KOPT-K1 (cell line): Measurements from ENCODE around the gene EMD.
"Not testable (repeated sequence)": the region's sequence is repeated elsewhere in the genome, so short reads cannot be mapped to it uniquely, and the experiment has no call there.

Source experiments
- H3K27ac ChIP-seq: fragments of 200-600 bp; sonication (generic); 2 replicates; pipeline ENCODE4 v1.5.1; 2016; ENCODE audit warnings: antibody characterized with exemption, mild to moderate bottlenecking, low read depth, low read length; ENCODE audit not compliant: poor library complexity, severe bottlenecking
- H3K36me3 ChIP-seq: fragments of 200-600 bp; sonication (generic); 2 replicates; pipeline ENCODE4 v1.5.1; 2017; ENCODE audit warnings: antibody characterized with exemption, mild to moderate bottlenecking, low read length, moderate library complexity; ENCODE audit not compliant: insufficient read depth
- H3K9me3 ChIP-seq: fragments of 200-600 bp; sonication (generic); 2 replicates; pipeline ENCODE4 v1.5.1; 2017; ENCODE audit warnings: antibody characterized with exemption, low read length, mild to moderate bottlenecking; ENCODE audit not compliant: insufficient read depth, poor library complexity, severe bottlenecking

The EMD gene

GRCh38 chrX:154373340-154374306, 5.5 kb upstream of the EMD start:
- H3K27ac ChIP-seq: no peak overlapping the region
- no peaks in the 10 kb centered on the region for H3K9me3 ChIP-seq
- no peaks in the 10 kb centered on the region for H3K36me3 ChIP-seq

GRCh38 chrX:154374313-154375155, 4.6 kb upstream of the EMD start, which contains the start of gene FLNA:
TSS of gene FLNA (minus strand) at chrX:154374634. CDS start at chrX:154371245, 3,389 bp downstream.
- Histone ChIP-seq H3K36me3 (no peaks in the 10 kb centered on the region), H3K27ac (no peak within 1 kb of the TSS), H3K9me3 (no peaks in the 10 kb centered on the region)

GRCh38 chrX:154375156-154375504, 4.0 kb upstream of the EMD start:
- no peak overlapping the region for H3K27ac ChIP-seq
- no peaks in the 10 kb centered on the region for H3K9me3 ChIP-seq
- H3K36me3 ChIP-seq: no peaks in the 10 kb centered on the region

- Histone ChIP-seq H3K27ac (no peak overlapping the region), H3K9me3 (no peaks in the 10 kb centered on the region), H3K36me3 (peaks cover 6% of the 10 kb centered on the region)
Observed at GRCh38 chrX:154376774-154377173, 2.3 kb upstream of the EMD start.

GRCh38 chrX:154378059-154378798, 866 bp upstream of the EMD start:
- Histone ChIP-seq H3K36me3 (peaks cover 6% of the 10 kb centered on the region), H3K27ac (peak overlapping the region; percentile 81), H3K9me3 (no peaks in the 10 kb centered on the region)

- Histone ChIP-seq H3K9me3 (no peaks in the 10 kb centered on the region), H3K27ac (peak overlapping the region; percentile 87)
Observed at GRCh38 chrX:154379569-154379951, 465 bp downstream of the EMD start.

GRCh38 chrX:154380153-154380552, 1.1 kb downstream of the EMD start:
- Histone ChIP-seq H3K27ac (peak overlapping the region; percentile 87), H3K9me3 (no peaks in the 10 kb centered on the region), H3K36me3 (peaks cover 6% of the 10 kb centered on the region)

More at GRCh38 chrX:154379569-154379951, 465 bp downstream of the EMD start:
- peaks cover 6% of the 10 kb centered on the region for H3K36me3 ChIP-seq

GRCh38 chrX:154380787-154381186, 1.7 kb downstream of the EMD start:
- Histone ChIP-seq H3K27ac (peak overlapping the region; percentile 87), H3K36me3 (peaks cover 6% of the 10 kb centered on the region), H3K9me3 (no peaks in the 10 kb centered on the region)

- Histone ChIP-seq H3K27ac (no peak overlapping the region), H3K9me3 (no peaks in the 10 kb centered on the region), H3K36me3 (peaks cover 6% of the 10 kb centered on the region)
Observed at GRCh38 chrX:154381271-154381670, 2.2 kb downstream of the EMD start.

GRCh38 chrX:154382483-154383069, 3.5 kb downstream of the EMD start:
- Histone ChIP-seq H3K27ac (no peak overlapping the region), H3K9me3 (no peaks in the 10 kb centered on the region), H3K36me3 (peaks cover 6% of the 10 kb centered on the region)

- H3K9me3 ChIP-seq: no peaks in the 10 kb centered on the region
- H3K36me3 ChIP-seq: peaks cover 6% of the 10 kb centered on the region
- no peak overlapping the region for H3K27ac ChIP-seq
Observed at GRCh38 chrX:154383359-154384283, 4.5 kb downstream of the EMD start.

- Histone ChIP-seq H3K27ac (no peak overlapping the region), H3K36me3 (peaks cover 6% of the 10 kb centered on the region), H3K9me3 (no peaks in the 10 kb centered on the region)
Observed at GRCh38 chrX:154384284-154384892, 5.3 kb downstream of the EMD start.

GRCh38 chrX:154388094-154388493, 9.0 kb downstream of the EMD start:
- not testable (repeated sequence) for H3K9me3 ChIP-seq, H3K27ac ChIP-seq, H3K36me3 ChIP-seq
